NT2/D1 (cell line): ENCODE measurements around the gene CREB5.

ENCODE experiments used
- YY1 ChIP-seq: IDR thresholded peaks from 2 replicates; pipeline ENCODE4 v1.6.1; 2011; ENCODE audit not compliant: insufficient read length, insufficient read depth
- ZNF274 ChIP-seq: IDR thresholded peaks from 2 replicates; pipeline ENCODE4 v1.6.1; 2011; ENCODE audit warnings: mild to moderate bottlenecking, low read depth, low read length

- TF ChIP-seq YY1 (no peak), ZNF274 (no peak)
Observed at GRCh38 chr7:28395831-28396230, 16.5 kb upstream of the CREB5 start.
